Transverse colon (tissue), 4 donors: ENCODE data around the gene CYP4F12.

Experiments
- EP300 ChIP-seq: sonication (generic); formaldehyde crosslinking; IDR thresholded peaks from one replicate; pipeline ENCODE4 v1.6.1; 2017; ENCODE audit warnings: antibody characterized with exemption, low read depth
- POLR2A ChIP-seq: fragments of 450-650 bp; IDR thresholded peaks from one replicate; pipeline ENCODE4 v1.6.1; 2016; ENCODE audit warnings: antibody characterized with exemption, mild to moderate bottlenecking, moderate library complexity
- POLR2AphosphoS5 ChIP-seq, 3 donors: sonication (generic); formaldehyde crosslinking; IDR thresholded peaks; one replicate each; pipeline ENCODE4 v1.6.1; 2016; ENCODE audit warnings: antibody characterized with exemption in 3 of 3
- TF ChIP-seq, protein P1 (sequence below), 5 experiments: fragments of 200-600 bp in 3 of 5; fragments of 450-650 bp in 2 of 5; sonication (generic) in 3 of 5; IDR thresholded peaks; 1 replicate in 2 of 5; 2 replicates in 3 of 5; pipeline ENCODE4 v1.5.1; 2016 to 2017; ENCODE audit warnings: antibody characterized with exemption in 5 of 5, inconsistent platforms in 3 of 5, mild to moderate bottlenecking in 2 of 5, moderate library complexity in 1 of 5

DNA sequence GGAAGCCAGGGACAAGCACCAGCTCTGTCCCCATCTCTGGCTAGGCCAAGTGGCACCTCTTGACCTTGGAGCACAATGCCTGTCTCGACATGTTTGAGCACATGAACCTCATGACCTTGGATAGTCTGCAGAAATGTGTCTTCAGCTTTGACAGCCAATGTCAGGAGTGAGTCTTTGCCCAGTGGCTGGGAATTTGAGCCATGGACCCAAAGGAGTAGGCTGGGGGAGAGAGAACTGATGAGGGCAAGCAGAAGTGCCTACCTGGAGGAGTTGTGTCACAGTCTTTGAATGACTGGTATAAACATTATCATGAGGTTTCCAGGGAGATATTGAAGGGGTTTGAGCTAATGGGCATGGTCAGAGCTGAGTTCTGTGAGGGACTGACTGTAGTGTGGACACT lies 6.7 kb upstream of the CYP4F12 start:
- TF ChIP-seq, protein P1, sequence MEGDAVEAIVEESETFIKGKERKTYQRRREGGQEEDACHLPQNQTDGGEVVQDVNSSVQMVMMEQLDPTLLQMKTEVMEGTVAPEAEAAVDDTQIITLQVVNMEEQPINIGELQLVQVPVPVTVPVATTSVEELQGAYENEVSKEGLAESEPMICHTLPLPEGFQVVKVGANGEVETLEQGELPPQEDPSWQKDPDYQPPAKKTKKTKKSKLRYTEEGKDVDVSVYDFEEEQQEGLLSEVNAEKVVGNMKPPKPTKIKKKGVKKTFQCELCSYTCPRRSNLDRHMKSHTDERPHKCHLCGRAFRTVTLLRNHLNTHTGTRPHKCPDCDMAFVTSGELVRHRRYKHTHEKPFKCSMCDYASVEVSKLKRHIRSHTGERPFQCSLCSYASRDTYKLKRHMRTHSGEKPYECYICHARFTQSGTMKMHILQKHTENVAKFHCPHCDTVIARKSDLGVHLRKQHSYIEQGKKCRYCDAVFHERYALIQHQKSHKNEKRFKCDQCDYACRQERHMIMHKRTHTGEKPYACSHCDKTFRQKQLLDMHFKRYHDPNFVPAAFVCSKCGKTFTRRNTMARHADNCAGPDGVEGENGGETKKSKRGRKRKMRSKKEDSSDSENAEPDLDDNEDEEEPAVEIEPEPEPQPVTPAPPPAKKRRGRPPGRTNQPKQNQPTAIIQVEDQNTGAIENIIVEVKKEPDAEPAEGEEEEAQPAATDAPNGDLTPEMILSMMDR (IDR thresholded peaks at IDR 0.05), result no peak
- TF ChIP-seq EP300 (no peak), POLR2AphosphoS5 (IDR thresholded peaks at IDR 0.05) (no peak), POLR2A (no peak)
